HUDEP-2 (cell line): Measurements from ENCODE around the gene MAEL.

Experiments
- DNase-seq, 76 experiments: peaks; one replicate each; lab custom pipeline; 2025; ENCODE audit not compliant: unreplicated experiment in 76 of 76; lab: John Stamatoyannopoulos, UW

Gene MAEL

DNA sequence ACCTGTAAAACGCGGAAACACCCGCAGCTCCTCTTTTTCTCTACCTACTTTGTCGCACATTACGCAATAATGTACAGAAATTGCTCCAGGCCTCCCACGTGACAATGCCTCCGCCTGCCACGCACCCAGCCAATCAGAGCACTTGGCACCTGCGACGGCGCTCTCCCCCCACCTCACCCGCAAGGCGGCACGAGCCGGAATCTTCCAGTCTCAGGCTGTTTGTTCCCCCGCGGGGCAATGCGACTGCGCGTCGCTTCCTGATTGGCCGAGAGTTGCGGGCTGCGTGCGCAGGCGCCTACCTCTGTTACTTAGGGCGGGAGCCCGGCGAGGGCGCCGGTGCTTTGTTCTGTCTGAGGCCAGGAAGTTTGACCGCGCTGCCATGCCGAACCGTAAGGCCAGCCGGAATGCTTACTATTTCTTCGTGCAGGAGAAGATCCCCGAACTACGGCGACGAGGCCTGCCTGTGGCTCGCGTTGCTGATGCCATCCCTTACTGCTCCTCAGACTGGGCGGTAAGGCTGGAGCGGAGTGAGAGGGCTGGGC is at the start of gene MAEL:
TSS of gene MAEL (plus strand) at position 307 of the 542 bp plus-strand sequence. CDS start at position 380, 73 bp downstream.
- no peak for DNase-seq

DNA sequence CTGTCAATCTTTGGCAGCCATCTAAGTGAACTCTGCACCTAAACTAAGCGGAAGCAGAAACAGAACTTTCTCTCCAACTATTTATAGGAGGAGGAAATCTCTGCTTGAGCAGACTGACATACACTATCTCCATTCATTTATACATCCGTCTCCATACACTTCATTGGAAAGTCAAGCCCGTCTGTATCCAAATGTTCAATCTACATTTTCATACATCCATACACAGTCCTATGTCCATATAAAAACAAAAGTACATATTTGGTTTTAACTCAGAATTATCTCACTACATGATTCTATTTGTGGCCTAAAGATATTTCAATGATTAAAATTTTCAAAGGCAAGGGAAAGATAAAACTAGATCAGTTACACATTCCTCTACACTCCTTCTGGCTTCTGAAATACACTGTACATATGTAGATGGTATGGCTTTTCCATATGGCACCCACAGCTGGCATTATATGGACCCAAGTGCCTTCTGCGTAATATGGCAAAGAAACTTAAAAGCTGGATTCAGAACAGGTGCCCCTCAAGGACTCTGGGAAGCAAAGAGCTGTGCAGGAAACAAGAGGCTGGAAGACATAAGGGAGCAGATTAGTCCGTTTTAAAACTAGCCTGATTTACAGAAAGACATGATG is 49.2 kb upstream of the MAEL start:
- no peak for DNase-seq

DNA sequence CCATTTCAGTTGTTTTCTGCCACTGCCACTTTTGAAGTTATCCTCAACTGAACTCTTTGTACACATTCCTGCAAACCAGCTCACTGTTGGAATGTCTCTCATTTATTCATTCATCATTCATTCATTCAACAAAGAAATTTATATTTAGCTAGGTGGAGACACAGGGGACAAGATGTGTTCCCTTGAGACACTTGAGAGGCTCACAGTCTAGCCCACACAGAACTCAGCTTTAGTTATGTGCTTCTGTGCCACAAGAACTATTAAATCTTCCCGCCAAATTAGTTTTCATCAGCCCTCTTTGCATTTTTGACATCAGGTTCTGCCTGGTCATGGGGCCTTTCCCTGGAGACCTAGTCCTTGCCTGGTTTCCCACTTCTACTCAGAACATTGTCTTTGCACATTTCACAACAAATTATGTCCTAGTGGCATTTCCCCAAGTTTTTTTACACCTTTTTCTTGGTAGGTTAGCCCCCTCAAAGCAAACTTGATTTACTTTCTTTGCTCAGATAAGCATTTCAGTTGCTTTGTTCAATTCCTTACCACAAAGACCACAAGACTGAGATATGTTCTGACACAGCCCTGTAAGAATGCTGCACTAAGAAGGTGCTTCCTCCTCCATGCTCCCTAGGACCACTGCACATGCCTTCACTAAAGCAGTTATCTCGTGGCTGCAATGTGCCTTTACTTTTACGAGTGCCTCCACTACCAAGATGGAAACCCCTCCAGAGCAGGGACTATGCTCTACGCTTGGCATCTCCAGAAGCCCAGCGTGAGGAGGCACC is 44.7 kb upstream of the MAEL start:
- no peak for DNase-seq

DNA sequence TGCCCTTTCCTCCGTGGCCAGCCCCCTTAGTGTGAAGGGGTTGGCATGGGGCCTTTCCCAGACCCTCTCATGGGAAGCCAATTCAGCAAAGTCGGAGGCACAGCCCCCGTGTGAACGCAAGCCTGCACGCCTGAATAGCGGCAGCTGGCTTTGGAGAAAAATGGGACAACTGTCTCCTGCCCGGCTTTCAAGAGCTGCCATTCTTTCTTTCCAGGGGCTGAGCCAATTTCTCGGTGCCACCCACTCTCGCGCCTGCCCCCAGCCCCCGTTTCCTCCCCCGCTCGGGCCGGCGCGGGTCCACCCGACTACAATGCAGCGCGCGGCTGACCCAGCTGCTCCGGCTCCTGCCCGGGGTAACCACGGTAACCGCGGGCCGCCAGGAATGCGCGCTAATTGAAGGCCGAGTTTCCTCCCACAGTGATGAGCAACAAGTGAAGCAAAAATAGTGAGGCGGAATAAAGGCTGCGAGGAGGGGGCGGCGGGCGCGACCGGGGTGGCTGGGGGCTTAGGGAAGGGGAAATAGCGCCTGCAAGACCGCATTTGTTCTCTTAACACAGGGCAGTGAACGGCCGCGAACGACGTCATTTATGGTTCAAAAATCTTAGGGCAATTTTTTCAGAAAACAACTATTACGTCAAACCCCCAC is 41.6 kb upstream of the MAEL start:
- DNase-seq, result no peak

DNA sequence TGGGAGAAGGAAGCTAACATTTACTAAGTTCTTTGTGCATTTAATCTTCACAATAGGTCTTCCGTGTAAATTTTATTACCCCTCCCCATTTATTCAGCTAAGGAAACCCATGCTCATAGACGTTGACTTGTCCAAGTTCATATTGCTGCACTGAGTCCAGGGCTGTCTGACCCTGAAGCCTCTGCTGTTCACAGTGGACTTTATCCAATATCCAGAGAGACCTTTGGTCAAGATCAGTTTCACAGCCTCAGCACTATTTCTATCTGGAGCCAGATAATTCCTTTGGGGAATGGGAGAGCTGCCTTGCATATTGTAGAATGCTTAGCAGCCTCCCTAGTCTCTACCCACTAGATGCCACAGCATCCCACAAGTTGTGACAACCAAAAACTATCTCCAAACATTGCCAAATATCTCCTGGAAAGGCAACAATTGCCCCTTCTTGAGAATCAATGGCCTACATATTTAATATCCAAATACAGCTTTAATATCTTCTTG is 40.2 kb upstream of the MAEL start:
- no peak for DNase-seq

DNA sequence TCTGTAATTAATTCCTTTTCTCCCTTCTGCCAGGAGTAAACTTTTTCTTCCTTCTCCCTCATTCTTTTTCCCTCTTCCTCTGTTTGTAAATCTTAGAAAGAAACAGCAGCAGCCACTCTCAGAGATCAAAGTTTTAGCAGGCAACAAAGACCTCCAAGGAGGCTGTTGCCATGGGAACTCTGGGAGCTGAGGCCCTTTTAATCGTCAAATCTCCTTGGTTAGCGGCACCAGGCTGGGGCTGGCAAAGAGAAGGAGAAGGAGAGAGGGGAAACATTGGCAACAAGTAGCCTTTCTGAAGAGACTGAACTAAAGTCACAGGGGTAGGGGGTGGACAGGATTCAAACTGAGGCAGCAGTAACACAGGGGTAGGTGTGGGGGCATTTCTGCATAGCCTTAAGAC is 38.9 kb upstream of the MAEL start:
- no peak for DNase-seq

DNA sequence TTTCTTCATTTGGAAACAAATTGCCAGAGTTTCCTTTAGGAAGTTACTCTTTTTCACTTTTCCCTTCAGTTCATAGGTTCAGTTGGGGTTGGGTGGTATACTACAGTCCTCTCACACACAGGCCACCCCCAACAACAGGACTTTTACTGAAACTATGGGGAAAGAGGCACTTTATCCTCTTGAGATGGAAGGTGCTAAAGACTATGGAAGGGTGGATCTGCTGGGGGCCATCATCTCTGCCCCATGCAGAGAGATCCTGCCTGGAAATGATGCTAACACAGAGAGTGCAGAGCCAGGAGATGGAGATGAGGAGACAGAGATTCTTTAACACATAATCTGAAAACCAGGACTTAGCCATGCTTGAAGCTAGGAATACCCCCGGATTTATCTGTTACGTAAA is 38.0 kb upstream of the MAEL start:
- DNase-seq, result no peak

DNA sequence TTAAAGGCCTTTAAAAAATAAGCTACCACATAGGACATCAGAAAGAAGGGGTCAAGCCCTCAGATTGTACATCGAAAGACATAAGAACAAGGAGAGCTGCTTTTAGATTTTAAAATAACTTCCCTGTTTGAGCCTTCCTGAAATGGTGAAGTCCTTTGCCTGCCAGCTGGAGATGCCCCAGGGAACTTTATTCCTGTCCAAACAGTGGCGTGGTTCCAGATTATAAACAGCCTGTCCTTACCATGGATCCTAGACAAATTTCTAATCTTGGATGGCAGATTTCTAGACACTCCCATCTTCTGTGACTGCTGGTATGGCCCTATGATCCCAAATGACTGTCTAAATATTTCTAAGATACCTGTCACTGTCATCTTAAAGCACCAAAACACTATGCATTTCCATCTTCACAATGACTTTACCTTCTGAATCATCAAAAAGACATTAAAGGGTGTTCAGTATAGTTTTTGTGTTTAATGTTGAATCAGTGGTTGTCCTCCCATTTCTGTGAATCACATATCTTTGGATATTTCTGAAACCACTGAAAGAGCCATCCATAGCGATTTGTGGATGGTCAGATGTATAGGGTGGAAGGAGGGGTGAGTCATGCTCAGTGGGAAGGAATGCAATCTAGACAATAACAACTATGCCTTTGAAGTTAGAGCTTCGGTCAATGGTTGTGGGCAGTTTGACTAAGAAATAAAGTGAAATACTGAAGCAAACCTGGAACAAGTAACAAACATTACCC is 36.9 kb upstream of the MAEL start:
- no peak for DNase-seq

DNA sequence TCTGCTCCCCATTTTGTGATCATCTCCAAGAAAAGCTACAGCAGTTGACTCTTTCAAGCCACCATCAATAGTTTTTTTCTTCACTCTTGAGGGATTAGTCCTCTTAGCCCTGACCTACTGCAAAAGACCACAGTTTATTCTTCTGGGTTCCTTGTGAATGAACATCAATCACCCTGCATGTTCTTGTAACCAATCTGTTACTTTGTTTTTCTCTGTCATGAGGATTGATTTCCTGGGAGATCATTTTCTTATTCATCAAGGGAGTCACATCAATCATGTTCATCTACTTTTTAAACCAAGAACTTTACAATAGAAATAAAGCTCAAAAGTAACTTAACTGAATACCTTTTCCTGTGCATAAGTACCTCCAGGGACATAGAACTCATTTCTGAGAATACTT is 35.6 kb upstream of the MAEL start:
- DNase-seq, result no peak

DNA sequence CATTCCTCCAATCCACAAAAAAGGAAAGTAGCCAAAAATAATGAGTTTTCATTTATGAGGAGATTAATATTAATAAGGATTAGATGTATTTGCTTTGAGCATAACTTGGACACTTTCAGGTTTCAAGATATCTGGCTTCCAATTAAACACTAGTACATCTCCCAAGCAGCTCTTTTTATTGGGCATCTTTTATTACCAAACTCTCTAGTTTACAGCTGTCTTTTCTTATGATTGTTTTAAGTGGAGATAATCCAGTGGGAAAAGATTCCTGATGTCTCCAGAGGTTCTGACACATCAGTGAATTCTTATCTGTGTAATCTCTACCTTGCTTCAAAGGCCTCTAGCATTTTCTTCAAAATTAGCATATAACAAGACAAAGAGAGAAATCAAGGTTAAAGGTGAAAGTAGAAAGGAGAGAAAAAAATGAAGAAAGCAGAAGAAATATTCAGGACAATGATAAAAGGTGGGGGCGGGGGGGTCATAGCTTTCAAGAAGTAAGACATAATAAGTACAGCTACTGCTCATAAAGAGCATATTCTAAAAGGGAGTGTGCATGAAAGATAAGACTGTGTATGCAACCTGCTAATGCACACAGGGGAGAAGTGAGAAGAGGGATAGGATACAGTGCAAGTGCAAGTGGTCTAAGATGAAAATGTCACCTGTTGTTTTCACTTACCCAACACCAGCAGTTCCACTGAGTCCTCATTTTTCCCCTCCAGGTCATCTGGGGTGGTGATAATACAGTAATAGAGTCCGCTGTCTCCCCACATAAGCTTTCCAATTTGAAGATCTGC is 32.8 kb upstream of the MAEL start:
- no peak for DNase-seq

DNA sequence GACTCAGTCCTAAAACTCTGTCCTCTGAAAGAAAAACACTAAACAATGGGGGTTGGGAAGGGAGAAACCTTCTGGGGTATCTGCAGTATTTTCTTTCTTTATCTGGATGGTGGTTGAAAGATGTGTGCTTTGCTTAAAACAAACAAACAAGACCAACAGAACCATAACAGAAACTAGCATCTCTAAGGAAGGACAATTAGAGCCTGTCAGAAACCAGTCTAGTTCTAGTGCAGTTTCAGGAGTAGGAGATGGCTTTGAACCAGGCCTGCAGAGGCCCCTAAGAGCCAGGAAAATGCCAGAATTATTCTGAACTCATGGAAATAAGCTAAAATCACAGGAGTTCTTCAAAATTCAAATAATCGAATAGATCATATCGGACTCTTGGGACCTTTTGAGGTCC is 32.2 kb upstream of the MAEL start:
- no peak for DNase-seq

DNA sequence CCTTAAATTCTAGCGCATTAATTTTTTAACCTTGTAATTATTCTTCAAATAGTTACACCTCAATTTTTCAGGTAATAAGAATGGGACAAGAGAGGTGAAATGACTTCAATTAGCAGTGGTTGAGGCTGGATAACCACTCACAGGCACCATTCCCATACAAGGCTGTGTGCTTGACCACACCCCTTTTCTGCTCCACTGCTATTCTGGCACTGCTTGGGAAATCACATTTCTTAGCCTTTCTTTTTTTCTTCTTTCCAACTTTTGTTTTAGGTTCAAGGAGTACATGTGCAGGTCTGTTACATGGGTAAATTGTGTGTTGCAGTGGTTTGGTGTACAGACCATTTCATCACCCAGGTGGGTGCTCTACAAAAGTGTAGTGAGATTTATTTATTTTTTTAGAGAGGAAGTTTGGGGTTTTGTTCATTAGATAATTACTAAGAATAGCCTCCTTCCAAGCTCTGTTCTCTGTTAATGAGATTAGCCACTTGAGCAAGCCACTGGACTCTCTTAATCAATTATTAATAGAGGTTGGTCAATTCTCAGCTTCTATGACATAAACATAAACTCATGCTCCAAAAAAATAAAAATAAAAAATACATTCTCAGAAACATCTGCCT is 28.1 kb upstream of the MAEL start:
- DNase-seq, result no peak

DNA sequence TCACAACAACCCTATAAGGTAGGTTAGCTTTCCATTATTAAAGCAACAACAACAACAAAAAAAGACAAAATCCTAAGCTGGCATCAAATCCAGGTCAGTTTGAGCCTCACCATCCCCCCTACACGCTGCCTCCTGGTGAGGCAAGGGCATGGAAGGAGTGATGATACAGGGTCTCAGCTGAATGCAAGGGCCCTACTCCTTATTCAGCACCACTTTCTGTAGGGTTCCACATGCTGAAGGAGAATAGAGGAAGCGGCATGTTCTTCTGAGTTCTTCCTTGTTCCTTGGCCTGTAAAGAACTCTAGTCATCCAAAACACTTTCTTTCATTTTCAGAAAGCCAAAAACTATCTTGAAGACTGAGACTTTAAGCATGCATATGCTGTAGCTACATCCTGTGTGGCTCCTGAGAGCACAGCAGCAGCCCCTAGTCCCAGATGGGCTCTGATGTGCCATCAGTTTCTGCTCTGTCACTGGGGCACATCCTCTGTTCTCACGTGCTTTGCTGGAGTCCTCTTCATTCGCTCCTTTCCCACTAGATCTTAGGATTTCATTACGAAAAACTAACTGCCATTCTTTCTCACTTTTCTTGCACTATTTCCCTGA is 19.9 kb upstream of the MAEL start:
- no peak for DNase-seq

DNA sequence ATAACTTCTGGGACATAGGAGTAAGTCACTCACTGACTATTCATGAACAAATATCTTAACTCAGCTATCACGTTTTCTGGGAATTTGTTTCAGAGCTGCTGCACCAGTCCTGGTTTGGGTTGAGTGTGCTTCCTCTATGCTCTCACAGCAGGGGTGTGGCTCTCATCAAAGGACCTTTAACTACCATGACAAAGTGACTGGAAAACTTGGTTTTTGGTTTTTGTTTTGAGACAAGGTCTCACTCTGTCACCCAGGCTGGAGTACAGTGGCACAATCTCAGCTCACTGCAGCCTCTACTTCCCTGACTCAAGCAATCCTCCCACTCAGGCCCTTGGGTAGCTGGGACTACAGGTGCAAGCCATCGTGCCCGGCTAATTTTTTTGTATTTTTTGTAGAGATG is 17.8 kb upstream of the MAEL start:
- DNase-seq, result no peak

DNA sequence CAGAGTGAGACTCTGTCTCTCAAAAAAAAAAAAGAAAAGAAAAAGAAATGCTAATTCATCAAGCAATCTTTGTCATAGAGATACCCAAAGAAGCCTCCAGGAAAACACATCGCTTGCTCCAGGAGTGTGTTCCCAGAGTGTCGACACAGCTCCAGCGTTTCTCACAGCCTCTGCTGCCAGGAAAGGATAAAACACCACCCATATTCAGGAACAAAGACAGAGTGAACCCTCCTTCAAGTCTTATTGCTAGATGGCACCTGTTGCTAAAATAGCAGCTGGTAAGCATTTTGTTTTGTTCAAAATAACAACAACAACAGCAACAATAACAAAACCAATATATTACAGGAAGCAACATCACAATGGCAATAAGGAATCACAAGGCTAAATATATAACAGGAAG is 16.9 kb upstream of the MAEL start:
- no peak for DNase-seq

DNA sequence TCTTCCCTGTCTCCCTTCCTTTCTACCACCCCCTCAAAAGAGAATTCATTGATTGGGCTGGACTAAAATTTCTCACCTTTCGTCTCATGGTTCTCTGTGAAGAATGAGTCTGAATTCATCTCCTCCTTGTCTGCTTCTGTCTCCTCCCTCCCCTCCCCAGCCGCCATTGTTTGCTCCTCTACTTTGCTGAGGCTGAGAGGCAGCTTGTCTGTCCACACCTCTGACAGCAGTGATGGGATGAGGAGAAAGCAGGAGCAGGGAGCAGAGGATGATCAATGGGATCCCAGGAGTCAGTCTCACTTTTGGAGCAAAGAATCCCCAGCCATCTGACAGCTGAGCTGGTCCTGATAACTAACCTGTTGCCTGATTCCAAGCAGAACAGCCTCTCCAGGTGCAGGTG is 16.3 kb upstream of the MAEL start:
- no peak for DNase-seq

DNA sequence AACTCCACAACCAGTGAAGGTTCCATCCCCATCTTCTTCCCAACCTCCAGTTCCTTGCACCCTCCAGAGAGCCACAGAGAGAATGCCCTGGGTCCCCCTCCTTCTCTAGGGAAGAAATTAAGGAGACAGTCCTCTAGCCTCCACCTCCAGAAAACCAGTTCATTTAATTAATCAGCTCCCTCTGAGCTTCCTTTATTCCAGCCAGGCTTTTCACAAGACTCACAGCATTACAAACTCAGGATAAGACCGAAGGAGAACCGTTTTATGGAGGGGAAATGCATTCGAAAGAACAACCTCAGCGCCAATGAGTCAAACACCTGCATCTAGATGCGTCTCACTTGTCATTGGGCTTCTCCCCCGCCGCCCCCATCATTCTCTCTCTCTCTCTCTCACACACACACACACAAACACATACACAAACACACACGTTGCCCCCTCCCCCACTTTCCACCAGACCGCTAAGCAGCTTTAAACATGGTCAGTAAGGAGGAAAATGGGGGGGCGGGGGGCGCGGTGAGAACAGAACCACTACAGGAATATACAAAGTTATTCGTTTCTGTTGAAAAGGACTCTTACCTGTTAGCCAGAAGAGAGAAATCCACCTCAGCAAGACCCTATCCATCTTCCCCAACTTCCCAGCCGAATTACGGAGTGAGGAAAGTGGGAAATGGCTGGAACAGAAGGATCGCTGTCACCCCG is 14.3 kb upstream of the MAEL start:
- no peak for DNase-seq

DNA sequence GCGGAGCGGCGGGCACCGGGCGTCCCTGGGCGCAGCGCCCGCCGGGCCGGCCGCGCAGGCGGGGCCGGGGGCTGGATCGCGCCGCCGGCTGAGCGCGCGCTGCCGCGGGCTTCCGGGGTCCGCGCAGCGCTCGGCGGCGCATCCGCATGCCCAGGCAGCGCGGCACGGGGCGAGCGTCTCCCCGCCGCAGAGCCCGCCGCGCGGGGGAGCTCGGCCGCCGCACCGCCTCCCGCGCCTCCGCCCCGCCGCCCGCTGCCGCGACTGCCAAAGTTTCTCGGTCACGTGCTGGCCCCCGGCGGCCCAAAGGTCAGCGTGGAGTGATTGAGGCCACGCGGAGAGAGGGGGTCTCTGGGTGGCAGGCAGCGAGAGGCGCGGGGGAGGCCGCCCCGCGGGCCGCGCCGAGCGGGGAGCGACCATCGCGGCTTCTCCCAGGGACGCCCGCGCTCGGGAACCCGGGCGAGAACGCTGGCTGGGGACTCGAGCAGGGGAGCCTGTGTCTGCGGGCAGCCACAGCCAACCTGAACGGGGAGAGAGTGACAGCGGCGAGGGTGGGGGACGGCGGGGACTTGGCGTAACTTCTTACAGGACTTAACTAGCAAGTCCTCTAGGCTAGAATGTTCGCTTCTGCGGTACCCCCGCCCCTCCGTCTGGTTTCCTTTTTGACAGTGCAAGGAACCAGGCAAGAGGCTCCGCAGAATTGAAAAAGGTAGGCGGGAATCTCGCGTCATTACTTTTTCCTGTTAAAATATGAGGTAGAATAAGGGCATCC is 13.5 kb upstream of the MAEL start, which contains the start of gene ILDR2:
TSS of gene ILDR2 (minus strand) at position 180 of the 769 bp plus-strand sequence. CDS start 272 bp downstream, outside the sequence.
- DNase-seq, result peak in 13 of 76 experiments; percentile 1 to 26 (median 10)
